ENCODE results near the gene ATXN7L3B. TPM values are rescaled to one million over a fixed set of nuclear protein-coding genes. Genes with fewer than 3 reads are reported as not detected.

ATXN7L3B gene
- total RNA-seq, 4 donors from 2014 or later = 35.1 to 42.7 (median 38.1) TPM

DNA sequence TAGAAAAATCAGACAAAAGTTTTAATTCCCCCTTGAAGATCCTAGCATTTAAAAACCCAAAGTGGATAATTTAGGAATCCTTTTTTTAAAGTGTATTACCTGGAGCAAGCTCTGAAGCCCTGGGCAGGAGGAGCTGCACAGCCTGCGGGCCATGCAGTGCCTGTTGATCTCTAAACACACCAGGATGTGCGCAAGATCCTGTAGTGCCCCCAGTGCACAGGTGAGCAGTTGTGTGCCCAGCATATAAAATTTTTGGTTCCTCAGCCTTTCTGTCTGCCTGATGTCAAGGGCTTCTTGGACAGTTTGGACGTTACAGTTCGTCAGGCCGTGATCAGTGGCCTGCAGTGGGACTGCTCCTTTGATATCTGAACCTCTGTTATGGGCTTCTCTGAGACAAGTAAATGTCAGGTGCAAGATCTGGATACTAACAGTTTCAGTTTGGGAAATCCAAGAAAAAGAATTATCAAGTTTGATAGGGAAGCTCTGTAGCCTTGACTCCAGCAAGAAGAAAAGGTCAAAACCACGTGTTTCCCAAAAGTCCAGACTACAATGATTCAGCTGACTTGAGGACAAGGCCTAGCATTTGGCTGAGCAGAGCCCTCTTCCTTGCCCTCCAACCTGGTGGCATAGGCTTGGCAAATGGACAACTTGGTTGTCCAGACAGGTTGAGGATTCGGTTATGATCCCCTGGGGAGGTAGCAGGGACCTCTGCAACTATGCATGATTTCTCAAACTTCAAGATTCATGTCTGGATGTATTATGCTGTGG lies 1.0 kb downstream of the ATXN7L3B start:
- intact Hi-C loops (cut with DNase I) = no loop called here
- H3K27me3 ChIP-seq = no peaks in the 10 kb centered on the region
- no peaks in the 10 kb centered on the region for H3K36me3 ChIP-seq
- TF ChIP-seq POLR2A (IDR thresholded peaks at IDR 0.05) = no peak
- TF ChIP-seq CTCF (IDR thresholded peaks at IDR 0.05) = no peak
- H3K4me3 ChIP-seq (replicated peaks in 1 of 3) = peak overlapping the region; percentile 2 to 83 (median 71)
- 23 to 24% methylated on average over 7 of the region's 7 CpGs for WGBS, 2 donors
- peak; percentile 16 to 31 for DNase-seq
- no peaks in the 10 kb centered on the region for H3K9me3 ChIP-seq
- peak overlapping the region; percentile 90 to 96 (median 92) for H3K27ac ChIP-seq
- H3K4me1 ChIP-seq = peaks cover 19 to 33% of the 10 kb centered on the region in 2 donors

DNA sequence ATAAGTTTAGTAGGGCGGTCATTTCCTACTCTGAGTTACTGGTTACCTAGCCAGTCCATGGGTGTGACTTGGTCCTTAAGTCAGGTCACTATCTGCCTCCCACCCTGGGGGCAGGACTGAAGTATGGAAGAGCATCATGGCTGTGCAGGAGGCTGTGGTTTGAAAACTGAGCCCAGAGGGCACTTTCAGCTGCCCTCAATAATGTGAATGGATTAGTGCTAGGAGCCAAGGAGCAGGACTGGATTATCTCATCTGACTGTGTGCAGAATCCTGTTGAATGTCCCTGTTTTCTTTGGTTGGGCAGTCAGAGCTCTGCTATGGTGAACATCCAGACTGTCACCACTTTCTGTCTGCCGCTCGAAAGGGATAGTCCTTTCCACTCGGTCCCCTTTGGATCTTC lies 1.6 kb downstream of the ATXN7L3B start:
- H3K4me1 ChIP-seq = peaks cover 19 to 33% of the 10 kb centered on the region in 2 donors
- TF ChIP-seq CTCF (IDR thresholded peaks at IDR 0.05) = no peak
- no peak for TF ChIP-seq POLR2A (IDR thresholded peaks at IDR 0.05)
- no peaks in the 10 kb centered on the region for H3K27me3 ChIP-seq
- 56 to 58% methylated on average over 4 of the region's 4 CpGs for WGBS, 2 donors
- H3K27ac ChIP-seq = peak overlapping the region in 1 of 3 donors; percentile 90
- no peaks in the 10 kb centered on the region for H3K9me3 ChIP-seq
- no peaks in the 10 kb centered on the region for H3K36me3 ChIP-seq
- no peak for DNase-seq
- intact Hi-C loops (cut with DNase I) = no loop called here
- H3K4me3 ChIP-seq (replicated peaks in 1 of 3) = peak overlapping the region in 2 of 3 donors; percentile 2 to 71

GRCh38 chr12:74539765-74540526 lies 2.3 kb downstream of the ATXN7L3B start:
- intact Hi-C loops (cut with DNase I) = no loop called here
- Histone ChIP-seq H3K36me3 (no peaks in the 10 kb centered on the region), H3K27ac (peak overlapping the region in 1 of 3 donors; percentile 90), H3K4me1 (peaks cover 19 to 33% of the 10 kb centered on the region in 2 donors), H3K9me3 (no peaks in the 10 kb centered on the region), H3K27me3 (no peaks in the 10 kb centered on the region), H3K4me3 (replicated peaks in 1 of 3) (peak overlapping the region in 1 of 3 donors; percentile 71)
- peak; percentile 10 to 15 for DNase-seq
- 34 to 45% methylated on average over 6 of the region's 6 CpGs for WGBS, 2 donors
- TF ChIP-seq POLR2A (IDR thresholded peaks at IDR 0.05) (no peak), CTCF (IDR thresholded peaks at IDR 0.05) (no peak)

GRCh38 chr12:74541074-74541473 lies 3.4 kb downstream of the ATXN7L3B start:
- no peak for DNase-seq
- H3K27ac ChIP-seq = no peak overlapping the region
- H3K9me3 ChIP-seq = no peaks in the 10 kb centered on the region
- peaks cover 19 to 33% of the 10 kb centered on the region in 2 donors for H3K4me1 ChIP-seq
- intact Hi-C loops (cut with DNase I) = no loop called here
- WGBS, 2 donors = 63 to 65% methylated on average over 3 of the region's 3 CpGs
- H3K27me3 ChIP-seq = no peaks in the 10 kb centered on the region
- no peak for TF ChIP-seq CTCF (IDR thresholded peaks at IDR 0.05)
- TF ChIP-seq POLR2A (IDR thresholded peaks at IDR 0.05) = no peak
- no peak overlapping the region for H3K4me3 ChIP-seq (replicated peaks in 1 of 3)
- no peaks in the 10 kb centered on the region for H3K36me3 ChIP-seq

- Histone ChIP-seq H3K4me1 (peaks cover 0 to 1% of the 10 kb centered on the region in 2 donors), H3K4me3 (replicated peaks in 1 of 3) (no peak overlapping the region), H3K36me3 (no peaks in the 10 kb centered on the region), H3K27ac (no peak overlapping the region), H3K27me3 (no peaks in the 10 kb centered on the region), H3K9me3 (no peaks in the 10 kb centered on the region)
- DNase-seq = no peak
- no peak for TF ChIP-seq POLR2A (IDR thresholded peaks at IDR 0.05)
- TF ChIP-seq CTCF (IDR thresholded peaks at IDR 0.05) = no peak
- 67 to 77% methylated on average over 2 of the region's 2 CpGs for WGBS, 2 donors
- intact Hi-C loops (cut with DNase I) = no loop called here
Measured at GRCh38 chr12:74547249-74547648, 9.6 kb downstream of the ATXN7L3B start.

Data from thyroid gland (tissue), 4 donors.